ENCODE data around the gene WFDC13.
"Not testable (repeated sequence)": the region's sequence is repeated elsewhere in the genome, so short reads cannot be mapped to it uniquely, and the experiment has no call there.

Gene WFDC13

GRCh38 chr20:45695496-45695895, 6.3 kb upstream of the WFDC13 start:
- peaks cover 6% of the 10 kb centered on the region for H3K36me3 Mint-ChIP-seq (ENCODE audit: low read depth)
- no peak overlapping the region for H3K4me3 Mint-ChIP-seq
- TF ChIP-seq CTCF (IDR thresholded peaks at IDR 0.05): no peak

GRCh38 chr20:45701104-45701503, 734 bp upstream of the WFDC13 start:
- no peak overlapping the region for H3K4me3 Mint-ChIP-seq
- H3K9me3 Mint-ChIP-seq: no peaks in the 10 kb centered on the region
- H3K27ac Mint-ChIP-seq: no peak overlapping the region
- TF ChIP-seq CTCF (IDR thresholded peaks at IDR 0.05): no peak
- DNase-seq: no peak
- H3K27me3 Mint-ChIP-seq (ENCODE audit: low read depth, poor library complexity): peaks cover 15% of the 10 kb centered on the region
- no peaks in the 10 kb centered on the region for H3K4me1 Mint-ChIP-seq
- H3K36me3 Mint-ChIP-seq (ENCODE audit: low read depth): no peaks in the 10 kb centered on the region

More at GRCh38 chr20:45695496-45695895, 6.3 kb upstream of the WFDC13 start:
- Mint-ChIP-seq H3K9me3 (peaks cover 26% of the 10 kb centered on the region), H3K4me1 (no peaks in the 10 kb centered on the region), H3K27ac (no peak overlapping the region), H3K27me3 (ENCODE audit: low read depth, poor library complexity) (no peaks in the 10 kb centered on the region)
- no peak for DNase-seq

- DNase-seq: no peak
- Mint-ChIP-seq H3K4me3 (no peak within 1 kb of the TSS), H3K36me3 (ENCODE audit: low read depth) (no peaks in the 10 kb centered on the region), H3K27ac (no peak within 1 kb of the TSS), H3K27me3 (ENCODE audit: low read depth, poor library complexity) (peaks cover 18% of the 10 kb centered on the region), H3K9me3 (peaks cover 4% of the 10 kb centered on the region), H3K4me1 (no peaks in the 10 kb centered on the region)
- no peak for TF ChIP-seq CTCF (IDR thresholded peaks at IDR 0.05)
Measured at GRCh38 chr20:45704969-45705637, 3.3 kb downstream of the WFDC13 start, which contains the start of gene WFDC10B. Gene WFDC10B, minus strand, starts transcription at chr20:45705019. Its CDS starts 19,027 bp downstream, at chr20:45685992.

- H3K4me1 Mint-ChIP-seq; H3K36me3 Mint-ChIP-seq (ENCODE audit: low read depth); H3K4me3 Mint-ChIP-seq; DNase-seq; H3K27ac Mint-ChIP-seq: not testable (repeated sequence)
- Mint-ChIP-seq H3K9me3 (peaks cover 33% of the 10 kb centered on the region), H3K27me3 (ENCODE audit: low read depth, poor library complexity) (peaks cover 14% of the 10 kb centered on the region)
Measured at GRCh38 chr20:45716141-45716688, 14.4 kb downstream of the WFDC13 start.

GRCh38 chr20:45722047-45722446, 20.2 kb downstream of the WFDC13 start, which contains the start of gene SPINT4:
Gene SPINT4, plus strand, starts transcription at chr20:45722347. Its CDS starts 21 bp downstream, at chr20:45722368.
- Mint-ChIP-seq H3K36me3 (ENCODE audit: low read depth) (no peaks in the 10 kb centered on the region), H3K27ac (no peak within 1 kb of the TSS), H3K27me3 (ENCODE audit: low read depth, poor library complexity) (peaks cover 5% of the 10 kb centered on the region), H3K4me3 (no peak within 1 kb of the TSS), H3K9me3 (peaks cover 25% of the 10 kb centered on the region), H3K4me1 (no peaks in the 10 kb centered on the region)
- DNase-seq: no peak
- no peak for TF ChIP-seq CTCF (IDR thresholded peaks at IDR 0.05)

- Mint-ChIP-seq H3K4me1 (no peaks in the 10 kb centered on the region), H3K9me3 (peaks cover 20% of the 10 kb centered on the region), H3K27ac (no peak overlapping the region), H3K4me3 (no peak overlapping the region), H3K27me3 (ENCODE audit: low read depth, poor library complexity) (peaks cover 5% of the 10 kb centered on the region), H3K36me3 (ENCODE audit: low read depth) (no peaks in the 10 kb centered on the region)
- TF ChIP-seq CTCF (IDR thresholded peaks at IDR 0.05): no peak
- no peak for DNase-seq
Measured at GRCh38 chr20:45725134-45725533, 23.3 kb downstream of the WFDC13 start.

Measured in nephron progenitor cell (in vitro differentiated cells).